HFFc6 (cell line): ENCODE data around the gene LAMB4. TPM values are rescaled to one million over a fixed set of nuclear protein-coding genes. Genes with fewer than 3 reads are reported as not detected.
A peak's percentile ranks its signal among the peaks of the same experiment; 100 is the strongest.

Experiments used
- DNase-seq: peaks from one replicate; pipeline ENCODE4 v3.0.0-alpha.2; 2018
- H3K27ac Mint-ChIP-seq: 2 replicates; pipeline ENCODE4 v1.8.0; 2020; ENCODE audit warnings: mild to moderate bottlenecking, mixed read lengths
- H3K27me3 Mint-ChIP-seq: 2 replicates; pipeline ENCODE4 v1.8.0; 2021; ENCODE audit warnings: mild to moderate bottlenecking, moderate library complexity, mixed read lengths; ENCODE audit not compliant: insufficient read depth
- H3K36me3 Mint-ChIP-seq: 2 replicates; pipeline ENCODE4 v1.8.0; 2021; ENCODE audit warnings: low read depth, mixed read lengths
- H3K4me1 Mint-ChIP-seq: 2 replicates; pipeline ENCODE4 v1.8.0; 2020; ENCODE audit warnings: low read depth, mixed read lengths
- H3K4me3 Mint-ChIP-seq: 2 replicates; pipeline ENCODE4 v1.8.0; 2020; ENCODE audit warnings: mild to moderate bottlenecking, moderate library complexity, mixed read lengths
- H3K9me3 Mint-ChIP-seq: 2 replicates; pipeline ENCODE4 v1.8.0; 2020; ENCODE audit warnings: mild to moderate bottlenecking, mixed read lengths
- CTCF ChIP-seq: fragments of 200-600 bp; sonication (generic); IDR thresholded peaks from 2 replicates; pipeline ENCODE4 v1.5.0; 2021; ENCODE audit warnings: antibody characterized with exemption, mild to moderate bottlenecking
- total RNA-seq, 6 experiments: library from RNA; stranded (reverse); fragmentation: NEBNext Ultra II Directional; extraction: Animal tissue kit (Norgen Biotek cat#: 25700); gene quantifications; 2 replicates in 1 of 6; 3 replicates in 5 of 6; pipeline ENCODE4 v1.2.3, GENCODE V29; 2021

LAMB4 gene
- total RNA-seq, 6 experiments from 2014 or later, result 0.16 to 0.24 TPM; not detected in 4

- TF ChIP-seq CTCF, result peak; percentile 74
- Mint-ChIP-seq H3K27ac (no peak overlapping the region), H3K4me1 (peaks cover 55% of the 10 kb centered on the region), H3K36me3 (no peaks in the 10 kb centered on the region), H3K4me3 (no peak overlapping the region), H3K27me3 (no peaks in the 10 kb centered on the region), H3K9me3 (no peaks in the 10 kb centered on the region)
- peak; percentile 64 for DNase-seq
Observed at GRCh38 chr7:108016841-108017775, 113.1 kb downstream of the LAMB4 start.

GRCh38 chr7:108015740-108016139 lies 114.4 kb downstream of the LAMB4 start:
- Mint-ChIP-seq H3K9me3 (no peaks in the 10 kb centered on the region), H3K27ac (no peak overlapping the region), H3K4me1 (peaks cover 53% of the 10 kb centered on the region), H3K27me3 (no peaks in the 10 kb centered on the region), H3K4me3 (no peak overlapping the region), H3K36me3 (no peaks in the 10 kb centered on the region)
- TF ChIP-seq CTCF, result no peak
- DNase-seq, result no peak

- H3K4me3 Mint-ChIP-seq, result no peak overlapping the region; the same call in 1 of the 2 replicates
- no peaks in the 10 kb centered on the region for H3K36me3 Mint-ChIP-seq
- peak; percentile 43 for DNase-seq
- no peaks in the 10 kb centered on the region for H3K27me3 Mint-ChIP-seq
- no peaks in the 10 kb centered on the region for H3K9me3 Mint-ChIP-seq
- H3K27ac Mint-ChIP-seq, result peak overlapping the region; percentile 40; the same call in 1 of the 2 replicates
- peaks cover 53% of the 10 kb centered on the region for H3K4me1 Mint-ChIP-seq
- no peak for TF ChIP-seq CTCF
Observed at GRCh38 chr7:108014747-108015682, 115.1 kb downstream of the LAMB4 start.

DNA sequence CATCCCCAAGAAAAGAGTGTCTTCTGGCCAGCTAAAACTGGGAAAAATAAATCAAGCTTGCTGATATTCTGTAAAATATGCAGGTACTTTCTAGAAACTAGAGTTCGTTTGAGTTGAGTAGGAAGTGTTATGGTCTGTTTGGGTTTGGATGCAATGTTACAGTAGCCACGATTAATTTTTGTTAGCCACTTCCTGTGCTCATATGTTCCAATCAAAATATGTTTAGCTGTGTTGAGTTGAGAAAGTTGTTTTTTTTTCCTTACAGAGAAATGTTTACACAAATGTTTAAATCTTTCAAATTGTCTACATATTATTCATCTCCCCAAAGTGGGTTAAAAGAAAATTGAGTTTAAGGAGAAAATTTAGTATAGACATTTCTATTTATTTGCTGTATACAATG lies 115.9 kb downstream of the LAMB4 start:
- no peak for DNase-seq

More for the DNA sequence above, 115.9 kb downstream of the LAMB4 start:
- H3K27me3 Mint-ChIP-seq, result no peaks in the 10 kb centered on the region
- no peaks in the 10 kb centered on the region for H3K36me3 Mint-ChIP-seq
- H3K4me3 Mint-ChIP-seq, result no peak overlapping the region
- peaks cover 53% of the 10 kb centered on the region for H3K4me1 Mint-ChIP-seq
- 0 out of 2 replicates have a peak overlapping the region, but pooled peaks have one; percentile 40 for H3K27ac Mint-ChIP-seq
- no peak for TF ChIP-seq CTCF
- H3K9me3 Mint-ChIP-seq, result no peaks in the 10 kb centered on the region
